ENCODE data around the gene WDR93.
A peak's percentile ranks its signal among the peaks of the same experiment; 100 is the strongest.

WDR93 gene

DNA sequence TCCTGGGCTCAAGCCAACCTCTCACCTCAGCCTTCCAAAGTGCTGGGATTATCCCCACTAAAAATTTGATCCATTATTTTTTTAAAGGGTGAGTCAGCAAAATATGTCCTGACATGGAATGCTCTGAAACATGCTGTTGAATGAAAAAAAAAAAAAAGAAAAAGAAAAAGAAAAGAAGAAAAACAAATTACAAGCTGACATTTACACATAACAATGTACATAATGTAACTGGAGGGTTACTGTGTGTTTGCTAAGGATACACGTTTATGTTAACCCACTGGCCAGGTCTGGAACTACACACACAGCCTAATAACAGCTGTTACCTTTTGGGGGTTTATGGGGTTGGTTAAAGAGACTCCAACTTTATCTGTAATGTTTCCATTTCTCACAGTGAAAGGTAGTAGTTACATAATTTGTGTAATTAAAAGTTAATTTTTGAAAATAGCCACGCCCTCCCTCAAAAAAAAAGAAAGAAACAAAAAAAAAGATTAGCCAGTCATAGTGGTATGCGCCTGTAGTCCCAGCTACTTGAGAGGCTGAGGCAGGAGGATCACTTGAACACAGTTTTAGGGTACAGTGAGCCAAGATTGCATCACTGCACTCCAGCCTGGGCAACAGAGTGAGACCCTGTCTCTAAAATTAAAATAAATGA, 82.4 kb downstream of the WDR93 start:
- TF ChIP-seq CTCF (IDR thresholded peaks at IDR 0.05; ENCODE audit: low read depth, low read length): peak; percentile 14; the same call in 1 of the 2 replicates
- H3K4me3 ChIP-seq (ENCODE audit: low read depth, low read length): no peak overlapping the region

DNA sequence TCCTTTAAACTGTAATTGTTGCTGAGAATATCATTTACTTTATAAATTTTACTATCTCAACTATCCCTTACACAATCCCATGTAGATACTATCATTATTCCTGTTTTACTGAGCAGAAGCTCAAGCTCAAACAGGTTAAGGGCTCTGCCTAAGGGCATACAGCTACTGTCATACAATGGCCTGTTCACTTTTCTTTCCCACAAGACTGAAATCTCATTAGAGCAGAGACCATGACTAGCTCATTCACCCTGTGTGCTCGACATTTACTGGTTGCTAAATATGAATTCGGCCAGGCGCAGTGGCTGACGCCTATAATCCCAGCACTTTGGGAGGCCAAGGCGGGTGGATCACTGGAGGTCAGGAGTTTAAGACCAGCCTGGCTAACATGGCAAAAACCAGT, 83.9 kb downstream of the WDR93 start:
- H3K4me3 ChIP-seq (ENCODE audit: low read depth, low read length): no peak overlapping the region
- no peak for TF ChIP-seq CTCF (IDR thresholded peaks at IDR 0.05; ENCODE audit: low read depth, low read length)

DNA sequence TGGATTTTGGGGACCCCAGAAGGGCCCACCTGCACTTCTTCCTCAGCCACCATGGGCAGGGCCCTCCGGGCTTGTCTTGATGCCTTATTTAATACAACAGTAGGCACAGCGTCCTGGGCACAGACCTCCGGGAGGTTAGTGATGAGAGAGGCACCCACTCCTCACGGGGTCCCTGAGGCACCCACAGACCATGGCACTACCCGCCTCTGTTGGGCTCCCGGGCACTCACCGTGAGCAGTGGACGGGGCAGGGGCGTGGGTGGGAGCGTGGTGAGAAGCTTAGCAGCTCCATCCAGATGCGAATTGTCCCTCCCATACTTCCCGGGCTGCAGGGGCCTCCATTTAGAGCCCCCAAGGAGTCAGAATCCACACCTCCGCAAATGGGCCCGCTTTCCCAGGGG, 85.2 kb downstream of the WDR93 start:
- TF ChIP-seq CTCF (IDR thresholded peaks at IDR 0.05; ENCODE audit: low read depth, low read length): no peak
- no peak overlapping the region for H3K4me3 ChIP-seq (ENCODE audit: low read depth, low read length)

DNA sequence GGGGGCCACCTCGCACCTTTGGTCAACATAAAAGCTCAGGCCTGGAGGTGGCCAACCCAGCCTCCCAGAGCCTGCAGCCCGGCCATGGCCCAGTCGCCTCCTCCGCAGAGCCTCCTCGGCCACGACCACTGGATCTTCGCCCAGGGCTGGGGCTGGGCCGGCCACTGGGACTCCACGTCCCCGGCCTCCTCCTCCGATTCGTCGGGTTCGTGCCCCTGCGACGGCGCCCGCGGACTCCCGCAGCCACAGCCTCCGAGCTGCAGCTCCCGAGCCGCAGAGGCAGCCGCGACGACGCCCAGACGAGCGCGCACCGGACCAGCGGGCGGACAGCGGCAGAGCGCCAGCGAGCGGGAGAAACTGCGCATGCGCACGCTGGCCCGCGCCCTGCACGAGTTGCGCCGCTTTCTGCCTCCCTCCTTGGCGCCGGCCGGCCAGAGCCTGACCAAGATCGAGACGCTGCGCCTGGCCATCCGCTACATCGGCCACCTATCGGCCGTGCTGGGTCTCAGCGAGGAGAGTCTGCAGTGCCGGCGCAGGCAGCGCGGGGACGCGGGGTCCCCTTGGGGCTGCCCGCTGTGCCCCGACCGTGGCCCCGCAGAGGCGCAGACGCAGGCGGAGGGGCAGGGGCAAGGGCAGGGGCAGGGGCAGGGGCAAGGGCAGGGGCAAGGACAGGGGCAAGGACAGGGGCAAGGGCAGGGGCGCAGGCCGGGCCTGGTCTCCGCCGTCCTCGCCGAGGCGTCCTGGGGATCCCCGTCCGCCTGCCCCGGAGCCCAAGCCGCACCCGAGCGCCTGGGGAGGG, 85.9 kb downstream of the WDR93 start, which contains the start of gene MESP2:
MESP2 (plus strand) TSS at position 59 of the 799 bp plus-strand sequence; CDS start at position 85, 26 bp downstream.
- H3K4me3 ChIP-seq (ENCODE audit: low read depth, low read length): peak within 1 kb of the TSS; percentile 45
- peak; percentile 30 for TF ChIP-seq CTCF (IDR thresholded peaks at IDR 0.05; ENCODE audit: low read depth, low read length)

DNA sequence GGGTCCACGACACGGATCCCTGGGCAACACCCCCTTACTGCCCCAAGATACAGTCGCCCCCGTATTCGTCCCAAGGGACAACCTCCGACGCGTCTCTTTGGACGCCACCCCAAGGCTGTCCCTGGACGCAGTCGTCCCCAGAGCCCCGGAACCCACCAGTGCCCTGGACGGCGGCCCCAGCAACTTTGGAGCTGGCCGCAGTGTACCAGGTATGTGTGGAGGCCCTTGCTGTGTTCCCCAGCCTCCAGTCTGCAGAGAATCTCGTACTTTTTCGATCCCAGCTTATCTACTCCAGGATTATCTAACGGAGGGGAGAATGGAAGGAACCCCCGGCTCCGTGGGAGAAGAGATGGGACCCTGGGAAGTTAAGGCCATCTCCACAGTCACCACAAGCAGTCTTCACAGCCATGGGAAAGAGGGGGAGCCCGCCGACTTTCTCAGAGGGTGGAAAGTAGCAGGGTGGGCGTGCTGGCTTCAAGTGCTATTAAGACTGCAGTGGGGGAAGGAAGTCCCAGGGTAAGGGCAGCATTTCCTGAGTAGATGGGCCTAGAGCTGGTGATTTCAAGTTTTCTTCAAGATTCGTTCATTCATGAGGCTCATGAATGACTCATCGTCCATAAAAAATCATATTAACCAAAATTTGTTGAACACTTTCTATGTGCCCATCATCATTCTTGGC, 86.6 kb downstream of the WDR93 start:
- TF ChIP-seq CTCF (IDR thresholded peaks at IDR 0.05; ENCODE audit: low read depth, low read length): no peak
- H3K4me3 ChIP-seq (ENCODE audit: low read depth, low read length): no peak overlapping the region

DNA sequence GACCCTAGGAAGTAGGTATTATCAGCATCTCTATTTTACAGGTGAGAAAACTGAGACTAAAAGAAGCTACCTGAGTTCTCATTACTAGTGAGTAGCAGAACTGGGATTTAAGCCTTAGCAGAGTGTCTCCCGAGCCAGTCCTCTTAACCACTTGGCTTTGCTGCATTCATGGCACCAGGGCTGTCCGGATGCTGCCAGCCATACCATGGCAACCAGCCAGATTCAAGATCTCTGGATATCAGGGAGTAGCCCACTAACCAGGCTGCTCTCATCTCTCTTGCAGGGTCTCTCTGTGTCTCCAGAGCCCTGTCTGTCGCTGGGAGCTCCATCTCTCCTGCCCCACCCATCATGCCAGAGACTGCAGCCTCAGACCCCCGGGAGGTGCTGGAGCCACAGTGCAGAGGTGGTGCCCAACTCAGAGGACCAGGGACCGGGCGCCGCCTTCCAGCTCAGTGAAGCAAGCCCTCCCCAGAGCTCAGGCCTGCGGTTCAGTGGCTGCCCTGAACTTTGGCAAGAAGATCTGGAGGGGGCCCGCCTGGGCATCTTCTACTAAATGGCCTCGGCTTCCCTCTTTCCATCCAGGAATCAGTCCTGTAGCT, 87.3 kb downstream of the WDR93 start:
- TF ChIP-seq CTCF (IDR thresholded peaks at IDR 0.05; ENCODE audit: low read depth, low read length): no peak
- H3K4me3 ChIP-seq (ENCODE audit: low read depth, low read length): no peak overlapping the region
